Stimulated activated naive B cell treated with anti-CD40 and anti-IgM and Interleukin-4, amounts not matched to agents 10 μg/mL and 1 μg/mL and 100 μg/mL, for 72 hours (primary cell): Measurements from ENCODE around the gene CRKL.

Source experiments
- ATAC-seq, 2 donors: fragments of 150-1000 bp; cut with Tn5 transposase; replicated peaks; 2 replicates each; pipeline ENCODE4 v1.10.0; 2021; ENCODE audit warnings: moderate library complexity in 1 of 2
- DNase-seq: peaks from one replicate; pipeline ENCODE4 v3.0.0; 2021
- H3K27ac Mint-ChIP-seq: one replicate; pipeline ENCODE4 v1.8.0; 2022; ENCODE audit warnings: mild to moderate bottlenecking, mixed read lengths
- H3K27me3 Mint-ChIP-seq, 2 donors: one replicate each; pipeline ENCODE4 v1.8.0; 2022; ENCODE audit warnings: mixed read lengths in 2 of 2
- H3K36me3 Mint-ChIP-seq, 2 donors: one replicate each; pipeline ENCODE4 v1.8.0; 2022; ENCODE audit warnings: mixed read lengths in 2 of 2, mild to moderate bottlenecking in 1 of 2
- H3K4me1 Mint-ChIP-seq, 2 donors: one replicate each; pipeline ENCODE4 v1.8.0; 2022; ENCODE audit warnings: mixed read lengths in 2 of 2, mild to moderate bottlenecking in 1 of 2
- H3K4me3 Mint-ChIP-seq, 2 donors: one replicate each; pipeline ENCODE4 v1.8.0; 2022; ENCODE audit warnings: mild to moderate bottlenecking in 2 of 2, mixed read lengths in 2 of 2, moderate library complexity in 1 of 2
- H3K9me3 Mint-ChIP-seq, 2 donors: one replicate each; pipeline ENCODE4 v1.8.0; 2022; ENCODE audit warnings: mixed read lengths in 2 of 2, mild to moderate bottlenecking in 1 of 2

Gene CRKL

GRCh38 chr22:20957102-20957682 lies 40.0 kb downstream of the CRKL start:
- H3K36me3 Mint-ChIP-seq: peaks cover 8 to 17% of the 10 kb centered on the region in 2 donors
- DNase-seq (no peak), ATAC-seq (peak; percentile 30 to 31)
- H3K9me3 Mint-ChIP-seq: no peaks in the 10 kb centered on the region
- peaks cover 17 to 35% of the 10 kb centered on the region in 2 donors for H3K4me1 Mint-ChIP-seq
- H3K4me3 Mint-ChIP-seq: peak overlapping the region; percentile 83 to 85
- no peak overlapping the region for H3K27ac Mint-ChIP-seq
- peaks cover 17 to 29% of the 10 kb centered on the region in 2 donors for H3K27me3 Mint-ChIP-seq

- H3K4me1 Mint-ChIP-seq: peaks cover 17 to 35% of the 10 kb centered on the region in 2 donors
- peaks cover 5 to 13% of the 10 kb centered on the region in 2 donors for H3K36me3 Mint-ChIP-seq
- no peaks in the 10 kb centered on the region for H3K9me3 Mint-ChIP-seq
- peak; percentile 68 to 72 for ATAC-seq
- no peak for DNase-seq
- peak overlapping the region; percentile 83 to 85 for H3K4me3 Mint-ChIP-seq
- H3K27ac Mint-ChIP-seq: peak overlapping the region; percentile 57
- H3K27me3 Mint-ChIP-seq: peaks cover 17 to 32% of the 10 kb centered on the region in 2 donors
These were observed 40.6 kb downstream of the CRKL start for GRCh38 chr22:20957683-20958431.

- H3K9me3 Mint-ChIP-seq: no peaks in the 10 kb centered on the region
- H3K4me3 Mint-ChIP-seq: no peak overlapping the region
- no peak for ATAC-seq
- H3K27me3 Mint-ChIP-seq: peaks cover 31 to 49% of the 10 kb centered on the region in 2 donors
- no peak overlapping the region for H3K27ac Mint-ChIP-seq
- DNase-seq: no peak
- H3K36me3 Mint-ChIP-seq: peaks cover 0 to 3% of the 10 kb centered on the region in 2 donors
- peaks cover 19 to 48% of the 10 kb centered on the region in 2 donors for H3K4me1 Mint-ChIP-seq
These were observed 42.6 kb downstream of the CRKL start for GRCh38 chr22:20959578-20960461.

- Mint-ChIP-seq H3K27me3 (peaks cover 31 to 49% of the 10 kb centered on the region in 2 donors), H3K27ac (no peak overlapping the region), H3K4me3 (no peak overlapping the region)
These were observed 43.4 kb downstream of the CRKL start for GRCh38 chr22:20960609-20961008.

GRCh38 chr22:20962491-20962945 lies 45.3 kb downstream of the CRKL start:
- Mint-ChIP-seq H3K9me3 (no peaks in the 10 kb centered on the region), H3K36me3 (peaks cover 0 to 3% of the 10 kb centered on the region in 2 donors), H3K27me3 (peaks cover 25 to 44% of the 10 kb centered on the region in 2 donors), H3K4me1 (peaks cover 16 to 55% of the 10 kb centered on the region in 2 donors), H3K4me3 (no peak overlapping the region), H3K27ac (no peak overlapping the region)
- no peak for DNase-seq
- no peak for ATAC-seq

More at GRCh38 chr22:20960609-20961008, 43.4 kb downstream of the CRKL start:
- peaks cover 19 to 53% of the 10 kb centered on the region in 2 donors for H3K4me1 Mint-ChIP-seq
- ATAC-seq (no peak), DNase-seq (no peak)
- H3K9me3 Mint-ChIP-seq: no peaks in the 10 kb centered on the region
- H3K36me3 Mint-ChIP-seq: peaks cover 0 to 3% of the 10 kb centered on the region in 2 donors

- H3K27ac Mint-ChIP-seq: no peak overlapping the region
- no peaks in the 10 kb centered on the region for H3K36me3 Mint-ChIP-seq
- ATAC-seq (no peak), DNase-seq (no peak)
- H3K27me3 Mint-ChIP-seq: peaks cover 20 to 35% of the 10 kb centered on the region in 2 donors
- H3K4me1 Mint-ChIP-seq: peaks cover 19 to 55% of the 10 kb centered on the region in 2 donors
- H3K4me3 Mint-ChIP-seq: peak overlapping the region in 1 of 2 donors; percentile 29
- H3K9me3 Mint-ChIP-seq: no peaks in the 10 kb centered on the region
These were observed 46.2 kb downstream of the CRKL start for GRCh38 chr22:20963201-20964052.

GRCh38 chr22:20964090-20964798 lies 47.0 kb downstream of the CRKL start:
- H3K9me3 Mint-ChIP-seq: no peaks in the 10 kb centered on the region
- no peak for ATAC-seq
- peak overlapping the region; percentile 81 for H3K27ac Mint-ChIP-seq
- no peaks in the 10 kb centered on the region for H3K36me3 Mint-ChIP-seq
- peaks cover 20 to 31% of the 10 kb centered on the region in 2 donors for H3K27me3 Mint-ChIP-seq
- DNase-seq: no peak
- peak overlapping the region; percentile 77 to 80 for H3K4me3 Mint-ChIP-seq
- peaks cover 25 to 62% of the 10 kb centered on the region in 2 donors for H3K4me1 Mint-ChIP-seq

GRCh38 chr22:20964799-20965103 lies 47.5 kb downstream of the CRKL start:
- Mint-ChIP-seq H3K9me3 (no peaks in the 10 kb centered on the region), H3K4me1 (peaks cover 25 to 62% of the 10 kb centered on the region in 2 donors), H3K36me3 (no peaks in the 10 kb centered on the region), H3K4me3 (peak overlapping the region; percentile 77 to 80), H3K27ac (peak overlapping the region; percentile 81), H3K27me3 (peaks cover 20 to 31% of the 10 kb centered on the region in 2 donors)
- ATAC-seq (no peak), DNase-seq (no peak)

- H3K27me3 Mint-ChIP-seq: peaks cover 15 to 26% of the 10 kb centered on the region in 2 donors
- H3K27ac Mint-ChIP-seq: peak overlapping the region; percentile 20
- H3K4me1 Mint-ChIP-seq: peaks cover 25 to 61% of the 10 kb centered on the region in 2 donors
- DNase-seq: no peak
- peak in 1 of 2 donors; percentile 8 for ATAC-seq
- no peaks in the 10 kb centered on the region for H3K36me3 Mint-ChIP-seq
- no peaks in the 10 kb centered on the region for H3K9me3 Mint-ChIP-seq
- peak overlapping the region; percentile 61 to 72 for H3K4me3 Mint-ChIP-seq
These were observed 48.1 kb downstream of the CRKL start for GRCh38 chr22:20965104-20965887.

GRCh38 chr22:20965888-20966855 lies 49.0 kb downstream of the CRKL start:
- H3K27me3 Mint-ChIP-seq: peaks cover 13 to 20% of the 10 kb centered on the region in 2 donors
- no peaks in the 10 kb centered on the region for H3K36me3 Mint-ChIP-seq
- H3K9me3 Mint-ChIP-seq: no peaks in the 10 kb centered on the region
- ATAC-seq: no peak
- peaks cover 25 to 60% of the 10 kb centered on the region in 2 donors for H3K4me1 Mint-ChIP-seq
- no peak overlapping the region for H3K27ac Mint-ChIP-seq
- no peak for DNase-seq
- peak overlapping the region in 1 of 2 donors; percentile 55 for H3K4me3 Mint-ChIP-seq

- H3K4me1 Mint-ChIP-seq: peaks cover 23 to 61% of the 10 kb centered on the region in 2 donors
- H3K27me3 Mint-ChIP-seq: peaks cover 13 to 20% of the 10 kb centered on the region in 2 donors
- ATAC-seq: no peak
- H3K9me3 Mint-ChIP-seq: no peaks in the 10 kb centered on the region
- H3K36me3 Mint-ChIP-seq: no peaks in the 10 kb centered on the region
- no peak for DNase-seq
- H3K27ac Mint-ChIP-seq: no peak within 1 kb of the TSS
- H3K4me3 Mint-ChIP-seq: no peak within 1 kb of the TSS
These were observed 49.9 kb downstream of the CRKL start, which contains the start of gene AIFM3 for GRCh38 chr22:20966883-20967696. TSS of gene AIFM3 (plus strand) at chr22:20967255. CDS start at chr22:20967945, 690 bp downstream.
